Stromal cell of bone marrow (primary cell): ENCODE results near the gene SERPINA12.
"Not testable (repeated sequence)": the region's sequence is repeated elsewhere in the genome, so short reads cannot be mapped to it uniquely, and the experiment has no call there.

Experiments used
- DNase-seq: peaks from one replicate; pipeline ENCODE4 v3.0.0-alpha.2; 2012; ENCODE audit warnings: low read depth

Gene SERPINA12

GRCh38 chr14:94538070-94538740 is 28.9 kb upstream of the SERPINA12 start:
- no peak for DNase-seq

- DNase-seq = no peak
Measured at GRCh38 chr14:94536836-94537235, 27.6 kb upstream of the SERPINA12 start.

- DNase-seq = no peak
Measured at GRCh38 chr14:94535506-94535905, 26.2 kb upstream of the SERPINA12 start.

GRCh38 chr14:94532447-94532846 is 23.2 kb upstream of the SERPINA12 start:
- peak; percentile 9 for DNase-seq

- DNase-seq = no peak
Measured at GRCh38 chr14:94531187-94531586, 21.9 kb upstream of the SERPINA12 start.

GRCh38 chr14:94524093-94524492 is 14.8 kb upstream of the SERPINA12 start:
- no peak for DNase-seq

- DNase-seq = no peak
Measured at GRCh38 chr14:94523265-94523664, 14.0 kb upstream of the SERPINA12 start.

GRCh38 chr14:94522115-94522724 is 13.0 kb upstream of the SERPINA12 start:
- DNase-seq = no peak

GRCh38 chr14:94521375-94522114 is 12.3 kb upstream of the SERPINA12 start:
- DNase-seq = no peak

- no peak for DNase-seq
Measured at GRCh38 chr14:94517641-94518257, 8.5 kb upstream of the SERPINA12 start.

- DNase-seq = no peak
Measured at GRCh38 chr14:94517248-94517640, 8.0 kb upstream of the SERPINA12 start.

GRCh38 chr14:94515856-94516255 is 6.6 kb upstream of the SERPINA12 start:
- DNase-seq = no peak

- no peak for DNase-seq
Measured at GRCh38 chr14:94515426-94515825, 6.2 kb upstream of the SERPINA12 start.

GRCh38 chr14:94514351-94514750 is 5.1 kb upstream of the SERPINA12 start:
- DNase-seq = no peak

GRCh38 chr14:94510481-94510880 is 1.2 kb upstream of the SERPINA12 start:
- not testable (repeated sequence) for DNase-seq

GRCh38 chr14:94505641-94506040 is 3.6 kb downstream of the SERPINA12 start:
- no peak for DNase-seq

GRCh38 chr14:94505206-94505605 is 4.1 kb downstream of the SERPINA12 start:
- no peak for DNase-seq

GRCh38 chr14:94501588-94502516 is 7.4 kb downstream of the SERPINA12 start:
- no peak for DNase-seq

- no peak for DNase-seq
Measured at GRCh38 chr14:94500264-94500663, 9.0 kb downstream of the SERPINA12 start.

GRCh38 chr14:94499673-94500072 is 9.6 kb downstream of the SERPINA12 start:
- DNase-seq = no peak

- DNase-seq = no peak
Measured at GRCh38 chr14:94498215-94498614, 11.1 kb downstream of the SERPINA12 start.

GRCh38 chr14:94494085-94494484 is 15.2 kb downstream of the SERPINA12 start:
- DNase-seq = no peak
